ENCODE data around the gene ALDH3B1. TPM values are rescaled to one million over a fixed set of nuclear protein-coding genes. Genes with fewer than 3 reads are reported as not detected.

Gene ALDH3B1
- polyA plus RNA-seq, 1 donor from 2014 or later = not detected

DNA sequence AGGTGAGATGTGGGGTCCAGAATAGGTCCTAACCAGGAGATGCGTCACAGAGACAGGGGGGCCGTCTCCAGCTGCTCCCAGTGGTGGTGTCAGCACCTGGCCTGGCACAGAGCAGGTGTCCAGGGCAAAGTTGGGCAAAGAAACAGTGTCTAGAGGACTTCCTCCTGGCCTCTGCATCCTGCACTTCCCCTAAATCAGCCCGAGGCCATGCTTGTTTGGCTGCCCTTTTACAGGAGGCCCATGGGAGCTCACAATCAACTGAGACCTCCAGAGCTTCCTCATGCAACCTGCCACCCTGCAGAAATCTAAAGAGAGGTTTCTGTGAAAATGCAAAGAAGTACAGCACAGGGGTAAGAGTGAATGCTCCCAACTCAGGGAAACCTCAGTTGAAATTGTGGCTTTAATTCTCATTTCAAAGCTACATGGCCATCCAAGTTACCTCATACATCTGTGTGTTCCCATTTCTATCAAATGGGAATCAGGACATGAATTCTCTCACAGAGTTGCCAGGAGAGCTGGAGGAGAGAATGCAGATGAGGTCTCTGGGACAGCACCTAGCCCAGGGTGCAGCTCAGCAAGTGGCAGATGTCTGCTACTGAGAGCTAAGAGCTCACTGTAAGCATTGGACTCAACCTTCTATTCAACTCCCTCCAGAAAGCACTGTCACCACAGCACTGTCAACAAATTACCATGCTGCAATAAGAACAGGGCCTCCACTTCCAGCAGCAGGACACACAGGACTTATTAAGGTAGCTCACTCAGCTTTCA is 61.3 kb downstream of the ALDH3B1 start:
- Histone ChIP-seq H3K9ac (ENCODE audit: low read length) (no peak overlapping the region), H3K27ac (ENCODE audit: low read length) (no peak overlapping the region), H3K36me3 (ENCODE audit: insufficient read depth, low read length) (peaks cover 7% of the 10 kb centered on the region), H3K9me3 (ENCODE audit: low read length) (no peaks in the 10 kb centered on the region), H3K4me2 (ENCODE audit: low read length) (no peak overlapping the region), H2AFZ (ENCODE audit: low read depth, low read length) (no peak overlapping the region), H4K20me1 (ENCODE audit: insufficient read depth) (no peaks in the 10 kb centered on the region), H3K79me2 (replicated peaks; ENCODE audit: insufficient read depth, low read length) (no peaks in the 10 kb centered on the region), H3K4me3 (ENCODE audit: low read length) (no peak overlapping the region), H3F3A (ENCODE audit: insufficient read depth, low read length, poor library complexity, severe bottlenecking) (no peaks in the 10 kb centered on the region), H3K9me2 (ENCODE audit: insufficient read depth, low read length) (no peaks in the 10 kb centered on the region), H3K27me3 (ENCODE audit: insufficient read depth, low read depth, low read length) (no peaks in the 10 kb centered on the region)
- TF ChIP-seq EZH2 (IDR thresholded peaks at IDR 0.05; ENCODE audit: borderline replicate concordance, insufficient read depth, low read length, poor library complexity, severe bottlenecking) (no peak), CTCF (IDR thresholded peaks at IDR 0.05; ENCODE audit: poor library complexity, severe bottlenecking) (no peak), SMC3 (conservative IDR thresholded peaks at IDR 0.05; ENCODE audit: poor library complexity) (no peak), MXI1 (conservative IDR thresholded peaks at IDR 0.05; ENCODE audit: poor library complexity, severe bottlenecking) (no peak), RAD21 (conservative IDR thresholded peaks at IDR 0.05) (no peak), POLR2AphosphoS5 (IDR thresholded peaks at IDR 0.05) (no peak), REST (IDR thresholded peaks at IDR 0.05; ENCODE audit: borderline replicate concordance) (no peak), TAF1 (IDR thresholded peaks at IDR 0.05; ENCODE audit: low read depth) (no peak), EP300 (conservative IDR thresholded peaks at IDR 0.05; ENCODE audit: poor library complexity, severe bottlenecking) (no peak)

GRCh38 chr11:68074584-68075352 is 64.6 kb downstream of the ALDH3B1 start:
- H2AFZ ChIP-seq (ENCODE audit: low read depth, low read length) = no peak overlapping the region
- TF ChIP-seq RAD21 (conservative IDR thresholded peaks at IDR 0.05) = no peak
- TF ChIP-seq EP300 (conservative IDR thresholded peaks at IDR 0.05; ENCODE audit: poor library complexity, severe bottlenecking) = no peak
- no peak for TF ChIP-seq POLR2AphosphoS5 (IDR thresholded peaks at IDR 0.05)
- TF ChIP-seq REST (IDR thresholded peaks at IDR 0.05; ENCODE audit: borderline replicate concordance) = no peak
- no peak for TF ChIP-seq SMC3 (conservative IDR thresholded peaks at IDR 0.05; ENCODE audit: poor library complexity)
- no peak overlapping the region for H3K4me3 ChIP-seq (ENCODE audit: low read length)
- no peak overlapping the region for H3K9ac ChIP-seq (ENCODE audit: low read length)
- no peaks in the 10 kb centered on the region for H3K9me2 ChIP-seq (ENCODE audit: insufficient read depth, low read length)
- no peak overlapping the region for H3K27ac ChIP-seq (ENCODE audit: low read length)
- no peaks in the 10 kb centered on the region for H3F3A ChIP-seq (ENCODE audit: insufficient read depth, low read length, poor library complexity, severe bottlenecking)
- no peaks in the 10 kb centered on the region for H3K36me3 ChIP-seq (ENCODE audit: insufficient read depth, low read length)
- no peak overlapping the region for H3K4me2 ChIP-seq (ENCODE audit: low read length)
- H3K27me3 ChIP-seq (ENCODE audit: insufficient read depth, low read depth, low read length) = no peaks in the 10 kb centered on the region
- H3K79me2 ChIP-seq (replicated peaks; ENCODE audit: insufficient read depth, low read length) = no peaks in the 10 kb centered on the region
- no peaks in the 10 kb centered on the region for H3K9me3 ChIP-seq (ENCODE audit: low read length)
- no peaks in the 10 kb centered on the region for H4K20me1 ChIP-seq (ENCODE audit: insufficient read depth)
